IMR-90 (cell line): ENCODE measurements around the gene XRCC5. TPM values are rescaled to one million over a fixed set of nuclear protein-coding genes. Genes with fewer than 3 reads are reported as not detected.

Source experiments
- ATAC-seq: fragments of 200-7000 bp; cut with Tn5 transposase; 2 replicates; pipeline ENCODE4 v1.9.1; 2020; ENCODE audit warnings: low read depth, mild to moderate bottlenecking, moderate library complexity
- BruUV-seq: library from RNA; stranded (reverse); fragments of 400-500 nt; replicated peaks from 2 replicates; lab custom pipeline; 2021; lab: Mats Ljungman, UMichigan
- CTCF ChIA-PET: fragments of 300-600 bp; formaldehyde crosslinking; extraction: SDS; loops from one replicate; lab custom pipeline; 2021; ENCODE audit warnings: antibody characterized with exemption; lab: Yijun Ruan, JAX
- POLR2A ChIA-PET: fragments of 300-600 bp; sonication (Branson Sonifier 250); formaldehyde crosslinking; loops from one replicate; lab custom pipeline; 2022; ENCODE audit warnings: antibody characterized with exemption; ENCODE audit not compliant: unreplicated experiment; lab: Charles Lee
- DNase-seq: peaks from one replicate; pipeline ENCODE4 v3.0.0; 2013
- H2AFZ ChIP-seq: replicated peaks from 2 replicates; pipeline ENCODE3; 2013; ENCODE audit warnings: low read length, mild to moderate bottlenecking; ENCODE audit not compliant: poor library complexity
- H2AK5ac ChIP-seq: 2 replicates; pipeline ENCODE4 v1.6.1; 2013; ENCODE audit warnings: low read depth, low read length, inconsistent platforms
- H2AK9ac ChIP-seq: replicated peaks from 2 replicates; pipeline ENCODE3; 2013; ENCODE audit warnings: mild to moderate bottlenecking, low read depth, low read length, moderate library complexity; ENCODE audit not compliant: poor library complexity
- H2BK120ac ChIP-seq: 2 replicates; pipeline ENCODE4 v1.6.1; 2013; ENCODE audit warnings: low read depth, low read length, inconsistent platforms
- H2BK15ac ChIP-seq: 3 replicates; pipeline ENCODE4 v1.6.1; 2013; ENCODE audit warnings: low read depth, low read length, inconsistent platforms
- H2BK20ac ChIP-seq: 2 replicates; pipeline ENCODE4 v1.6.1; 2013; ENCODE audit warnings: low read depth, mild to moderate bottlenecking, inconsistent platforms, low read length, moderate library complexity
- H2BK5ac ChIP-seq: 2 replicates; pipeline ENCODE4 v1.6.1; 2013; ENCODE audit warnings: mild to moderate bottlenecking, low read depth, low read length, inconsistent platforms; ENCODE audit not compliant: poor library complexity, severe bottlenecking
- H3K14ac ChIP-seq: replicated peaks from 2 replicates; pipeline ENCODE4 v1.6.1; 2013; ENCODE audit warnings: low read depth, low read length, inconsistent platforms
- H3K18ac ChIP-seq: 2 replicates; pipeline ENCODE4 v1.6.1; 2013; ENCODE audit warnings: low read depth, low read length, control low read depth
- H3K23ac ChIP-seq: 2 replicates; pipeline ENCODE4 v1.6.1; 2013; ENCODE audit warnings: low read depth, low read length, inconsistent platforms
- H3K27ac ChIP-seq: 2 replicates; pipeline ENCODE4 v1.5.1; 2013; ENCODE audit warnings: mild to moderate bottlenecking, control low read depth, low read length; ENCODE audit not compliant: insufficient read depth
- H3K27me3 ChIP-seq: 2 replicates; pipeline ENCODE4 v1.6.1; 2013; ENCODE audit warnings: low read length; ENCODE audit not compliant: control insufficient read depth, insufficient read depth
- H3K36me3 ChIP-seq: 2 replicates; pipeline ENCODE4 v1.6.1; 2013; ENCODE audit warnings: low read length, mixed read lengths; ENCODE audit not compliant: control insufficient read depth, insufficient read depth
- H3K4ac ChIP-seq: 2 replicates; pipeline ENCODE4 v1.6.1; 2013; ENCODE audit warnings: low read depth, low read length, inconsistent platforms
- H3K4me1 ChIP-seq: 2 replicates; pipeline ENCODE4 v1.6.1; 2013; ENCODE audit warnings: low read length, mixed read lengths; ENCODE audit not compliant: control insufficient read depth, insufficient read depth
- H3K4me2 ChIP-seq: 2 replicates; pipeline ENCODE4 v1.6.1; 2013; ENCODE audit warnings: low read depth, mild to moderate bottlenecking, control low read depth, low read length, moderate library complexity
- H3K4me3 ChIP-seq: 2 replicates; pipeline ENCODE4 v1.5.1; 2013; ENCODE audit warnings: low read depth, mild to moderate bottlenecking, control low read depth, low read length, moderate library complexity; ENCODE audit not compliant: insufficient read depth
- H3K56ac ChIP-seq: 2 replicates; pipeline ENCODE4 v1.6.1; 2013; ENCODE audit warnings: low read length, inconsistent platforms; ENCODE audit not compliant: insufficient read depth; ENCODE audit errors: extremely low read depth
- H3K79me1 ChIP-seq, 2 experiments: 2 replicates each; pipeline ENCODE4 v1.6.1; 2013; ENCODE audit warnings: low read length in 2 of 2, inconsistent platforms in 1 of 2, low read depth in 1 of 2
- H3K9ac ChIP-seq: 2 replicates; pipeline ENCODE4 v1.6.1; 2013; ENCODE audit warnings: low read depth, low read length, control low read depth
- H3K9me1 ChIP-seq: 2 replicates; pipeline ENCODE4 v1.6.1; 2013; ENCODE audit warnings: low read length, inconsistent platforms; ENCODE audit not compliant: insufficient read depth
- H3K9me3 ChIP-seq: 2 replicates; pipeline ENCODE4 v1.6.1; 2013; ENCODE audit warnings: low read length; ENCODE audit not compliant: control insufficient read depth, insufficient read depth
- H4K20me1 ChIP-seq: 2 replicates; pipeline ENCODE4 v1.6.1; 2013; ENCODE audit warnings: low read length, inconsistent platforms; ENCODE audit not compliant: insufficient read depth
- H4K5ac ChIP-seq: 2 replicates; pipeline ENCODE4 v1.6.1; 2013; ENCODE audit warnings: mild to moderate bottlenecking, low read depth, low read length, control low read depth
- H4K8ac ChIP-seq, 2 experiments: 2 replicates each; pipeline ENCODE4 v1.6.1; 2013; ENCODE audit warnings: low read depth in 2 of 2, low read length in 2 of 2, control low read depth in 1 of 2, inconsistent platforms in 1 of 2
- H4K91ac ChIP-seq: 2 replicates; pipeline ENCODE4 v1.6.1; 2013; ENCODE audit warnings: low read depth, low read length, inconsistent platforms; ENCODE audit not compliant: insufficient read depth
- BHLHE40 ChIP-seq: fragments of 150-350 bp; IDR thresholded peaks from 2 replicates; pipeline ENCODE4 v1.6.1; 2016; ENCODE audit warnings: mild to moderate bottlenecking, low read depth, low read length
- CEBPB ChIP-seq: IDR thresholded peaks from 2 replicates; pipeline ENCODE4 v1.6.1; 2012; ENCODE audit warnings: low read depth, low read length, improper control_type of control experiment
- CHD1 ChIP-seq: IDR thresholded peaks from 2 replicates; pipeline ENCODE4 v1.6.1; 2012; ENCODE audit warnings: low read depth, low read length, improper control_type of control experiment
- FOS ChIP-seq: fragments of 150-350 bp; IDR thresholded peaks from 2 replicates; pipeline ENCODE4 v1.6.1; 2016; ENCODE audit warnings: low read depth, low read length
- MAFK ChIP-seq: IDR thresholded peaks from 2 replicates; pipeline ENCODE4 v1.6.1; 2012; ENCODE audit warnings: low read depth, low read length, improper control_type of control experiment
- MAZ ChIP-seq: IDR thresholded peaks from 2 replicates; pipeline ENCODE4 v1.6.1; 2012; ENCODE audit warnings: low read depth, mild to moderate bottlenecking, low read length, improper control_type of control experiment, moderate library complexity, borderline replicate concordance
- MXI1 ChIP-seq: IDR thresholded peaks from 2 replicates; pipeline ENCODE4 v1.6.1; 2012; ENCODE audit warnings: low read depth, mild to moderate bottlenecking, low read length, moderate library complexity, borderline replicate concordance
- NFE2L2 ChIP-seq: fragments of 150-350 bp; IDR thresholded peaks from 2 replicates; pipeline ENCODE4 v1.6.1; 2016; ENCODE audit warnings: low read depth, mild to moderate bottlenecking, low read length
- POLR2A ChIP-seq: IDR thresholded peaks from 2 replicates; pipeline ENCODE4 v1.6.1; 2012; ENCODE audit warnings: mild to moderate bottlenecking, low read depth, low read length
- RAD21 ChIP-seq: IDR thresholded peaks from 2 replicates; pipeline ENCODE4 v1.6.1; 2012; ENCODE audit warnings: low read length, improper control_type of control experiment
- RCOR1 ChIP-seq: IDR thresholded peaks from 2 replicates; pipeline ENCODE4 v1.6.1; 2012; ENCODE audit warnings: mild to moderate bottlenecking, low read length, improper control_type of control experiment; ENCODE audit not compliant: insufficient replicate concordance
- RFX5 ChIP-seq: IDR thresholded peaks from 2 replicates; pipeline ENCODE4 v1.8.0; 2012; ENCODE audit warnings: low read depth, mild to moderate bottlenecking, low read length, moderate library complexity
- SMC3 ChIP-seq: fragments of 150-350 bp; IDR thresholded peaks from 2 replicates; pipeline ENCODE4 v1.6.1; 2016; ENCODE audit warnings: low read depth, mild to moderate bottlenecking, antibody characterized with exemption, low read length, moderate library complexity
- WGBS, 2 experiments: methylation state at CpG; one replicate each; pipeline versions ENCODE4 v1.1.5 to v1.1.7; 2013; ENCODE audit warnings: missing lambda C conversion rate in 2 of 2; ENCODE audit not compliant: insufficient read length in 1 of 2; ENCODE audit errors: extremely low coverage in 2 of 2; 5-methylcytosine and 5-hydroxymethylcytosine counted together
- dilution Hi-C: fragments of 300-500 bp; cut with HindIII; formaldehyde crosslinking; loops from one replicate; pipeline ENCODE4 v1.14.3; 2018; ENCODE audit warnings: low sequenced_read_pairs; ENCODE audit not compliant: unreplicated experiment
- in situ Hi-C: fragments of 300-500 bp; cut with MboI; formaldehyde crosslinking; loops from 3 replicates; pipeline ENCODE4 v1.14.3; 2019; ENCODE audit warnings: low sequenced_read_pairs, inconsistent platforms, mixed read lengths
- intact Hi-C: fragments of 100-400 bp; cut with micrococcal nuclease; formaldehyde crosslinking; loops from 2 replicates; pipeline ENCODE4 v1.10.0; 2022
- polyA plus RNA-seq, 3 experiments: library from polyadenylated mRNA; depleted of rRNA; stranded (reverse); fragments of >200 nt; gene quantifications; 2 replicates each; pipeline ENCODE4 v1.2.3, GENCODE V29; 2012; ENCODE audit warnings: low replicate concordance in 1 of 3
- total RNA-seq: library from RNA; depleted of rRNA; stranded (reverse); fragments of >200 nt; gene quantifications from 2 replicates; pipeline ENCODE4 v1.2.3, GENCODE V29; 2012
- TF ChIP-seq, protein P1 (sequence below): fragments of 150-350 bp; IDR thresholded peaks from 2 replicates; pipeline ENCODE4 v1.6.1; 2016; ENCODE audit warnings: low read depth, mild to moderate bottlenecking, low read length, moderate library complexity, borderline replicate concordance
- TF ChIP-seq, protein P2 (sequence below): fragments of 150-350 bp; IDR thresholded peaks from 2 replicates; pipeline ENCODE4 v1.6.1; 2017; ENCODE audit warnings: mild to moderate bottlenecking, antibody characterized with exemption, low read length, low read depth
- TF ChIP-seq, protein P3 (sequence below): conservative IDR thresholded peaks from 2 replicates; pipeline ENCODE4 v1.5.1; 2012; ENCODE audit warnings: mild to moderate bottlenecking, low read depth, low read length, improper control_type of control experiment

Gene XRCC5
- total and polyA plus RNA-seq, 2 of the 4 experiments (the other 2 are of a cell fraction): 144 to 509 TPM

DNA sequence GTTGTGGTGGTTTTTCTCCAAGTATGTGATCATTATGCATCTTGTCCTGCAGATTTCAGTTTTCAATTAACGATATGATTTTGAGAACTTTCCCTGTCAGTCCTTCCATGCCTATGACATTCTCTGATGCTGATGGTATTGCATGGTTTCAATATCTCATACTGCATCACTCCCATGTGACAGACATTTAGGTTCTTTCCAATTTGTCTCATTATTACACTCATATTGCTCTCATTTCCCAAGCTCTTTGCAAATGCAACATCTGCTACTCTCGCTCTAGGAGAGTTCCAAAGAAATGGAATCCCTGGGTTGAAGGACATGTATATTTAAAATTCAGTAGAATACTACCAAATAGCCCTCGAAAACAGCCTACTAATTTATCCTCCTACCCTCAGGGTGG lies 137.6 kb downstream of the XRCC5 start:
- Histone ChIP-seq H2AK5ac (no peak overlapping the region), H3K27ac (no peak overlapping the region), H2BK120ac (no peak overlapping the region), H2BK15ac (no peak overlapping the region), H3K4ac (no peak overlapping the region), H3K4me3 (no peak overlapping the region), H3K4me2 (no peak overlapping the region), H2BK20ac (no peak overlapping the region), H3K23ac (no peak overlapping the region), H3K9me1 (no peaks in the 10 kb centered on the region), H3K79me1 (no peaks in the 10 kb centered on the region), H2BK5ac (no peak overlapping the region), H3K36me3 (no peaks in the 10 kb centered on the region), H2AFZ (no peak overlapping the region), H3K4me1 (no peaks in the 10 kb centered on the region), H3K56ac (no peak overlapping the region), H3K14ac (no peak overlapping the region), H4K91ac (no peak overlapping the region), H3K18ac (no peak overlapping the region), H3K27me3 (no peaks in the 10 kb centered on the region), H2AK9ac (no peak overlapping the region), H3K9ac (no peak overlapping the region), H4K20me1 (no peaks in the 10 kb centered on the region), H4K5ac (no peak overlapping the region), H4K8ac (no peak overlapping the region), H3K9me3 (no peaks in the 10 kb centered on the region)
- CTCF ChIA-PET: no interaction called here
- TF ChIP-seq SMC3: no peak
- no peak for TF ChIP-seq RAD21
- no peak for TF ChIP-seq MAZ
- TF ChIP-seq, protein P1, sequence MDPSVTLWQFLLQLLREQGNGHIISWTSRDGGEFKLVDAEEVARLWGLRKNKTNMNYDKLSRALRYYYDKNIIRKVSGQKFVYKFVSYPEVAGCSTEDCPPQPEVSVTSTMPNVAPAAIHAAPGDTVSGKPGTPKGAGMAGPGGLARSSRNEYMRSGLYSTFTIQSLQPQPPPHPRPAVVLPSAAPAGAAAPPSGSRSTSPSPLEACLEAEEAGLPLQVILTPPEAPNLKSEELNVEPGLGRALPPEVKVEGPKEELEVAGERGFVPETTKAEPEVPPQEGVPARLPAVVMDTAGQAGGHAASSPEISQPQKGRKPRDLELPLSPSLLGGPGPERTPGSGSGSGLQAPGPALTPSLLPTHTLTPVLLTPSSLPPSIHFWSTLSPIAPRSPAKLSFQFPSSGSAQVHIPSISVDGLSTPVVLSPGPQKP: no peak
- TF ChIP-seq RFX5: no peak
- no peak for TF ChIP-seq RCOR1
- no peak for TF ChIP-seq FOS
- TF ChIP-seq, protein P2, sequence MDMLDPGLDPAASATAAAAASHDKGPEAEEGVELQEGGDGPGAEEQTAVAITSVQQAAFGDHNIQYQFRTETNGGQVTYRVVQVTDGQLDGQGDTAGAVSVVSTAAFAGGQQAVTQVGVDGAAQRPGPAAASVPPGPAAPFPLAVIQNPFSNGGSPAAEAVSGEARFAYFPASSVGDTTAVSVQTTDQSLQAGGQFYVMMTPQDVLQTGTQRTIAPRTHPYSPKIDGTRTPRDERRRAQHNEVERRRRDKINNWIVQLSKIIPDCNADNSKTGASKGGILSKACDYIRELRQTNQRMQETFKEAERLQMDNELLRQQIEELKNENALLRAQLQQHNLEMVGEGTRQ: no peak
- TF ChIP-seq NFE2L2: no peak
- no peak for TF ChIP-seq MAFK
- no peak for TF ChIP-seq CHD1
- no peak for TF ChIP-seq POLR2A
- TF ChIP-seq, protein P3, sequence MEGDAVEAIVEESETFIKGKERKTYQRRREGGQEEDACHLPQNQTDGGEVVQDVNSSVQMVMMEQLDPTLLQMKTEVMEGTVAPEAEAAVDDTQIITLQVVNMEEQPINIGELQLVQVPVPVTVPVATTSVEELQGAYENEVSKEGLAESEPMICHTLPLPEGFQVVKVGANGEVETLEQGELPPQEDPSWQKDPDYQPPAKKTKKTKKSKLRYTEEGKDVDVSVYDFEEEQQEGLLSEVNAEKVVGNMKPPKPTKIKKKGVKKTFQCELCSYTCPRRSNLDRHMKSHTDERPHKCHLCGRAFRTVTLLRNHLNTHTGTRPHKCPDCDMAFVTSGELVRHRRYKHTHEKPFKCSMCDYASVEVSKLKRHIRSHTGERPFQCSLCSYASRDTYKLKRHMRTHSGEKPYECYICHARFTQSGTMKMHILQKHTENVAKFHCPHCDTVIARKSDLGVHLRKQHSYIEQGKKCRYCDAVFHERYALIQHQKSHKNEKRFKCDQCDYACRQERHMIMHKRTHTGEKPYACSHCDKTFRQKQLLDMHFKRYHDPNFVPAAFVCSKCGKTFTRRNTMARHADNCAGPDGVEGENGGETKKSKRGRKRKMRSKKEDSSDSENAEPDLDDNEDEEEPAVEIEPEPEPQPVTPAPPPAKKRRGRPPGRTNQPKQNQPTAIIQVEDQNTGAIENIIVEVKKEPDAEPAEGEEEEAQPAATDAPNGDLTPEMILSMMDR: no peak
- TF ChIP-seq BHLHE40: no peak
- no peak for TF ChIP-seq CEBPB
- TF ChIP-seq MXI1: no peak
- intact Hi-C loops (no loop called here), in situ Hi-C loops (no loop called here), dilution Hi-C loops (no loop called here)
- POLR2A ChIA-PET: no interaction called here
- no TSS peak for BruUV-seq
- no peak for ATAC-seq
- WGBS, 2 experiments: no CpG with 5 or more reads among the region's 3 CpGs
- no peak for DNase-seq
